Measurements from ENCODE around the gene CSRP1.
A peak's percentile ranks its signal among the peaks of the same experiment; 100 is the strongest.

Gene CSRP1

GRCh38 chr1:201503397-201504176 lies 3.3 kb downstream of the CSRP1 start:
- H3K4me3 ChIP-seq (ENCODE audit: insufficient read depth, low read depth, low read length): no peak overlapping the region
- peaks cover 22% of the 10 kb centered on the region for H3K27me3 ChIP-seq (ENCODE audit: control insufficient read depth, insufficient read depth, low read length, poor library complexity, severe bottlenecking)
- H3K4me1 ChIP-seq (ENCODE audit: control insufficient read depth, insufficient read depth, low read length): peaks cover 38% of the 10 kb centered on the region
- H3K36me3 ChIP-seq (ENCODE audit: control insufficient read depth, insufficient read depth, low read length): no peaks in the 10 kb centered on the region
- peak overlapping the region; percentile 52 for H3K27ac ChIP-seq (ENCODE audit: insufficient read depth, low read depth, low read length, poor library complexity, severe bottlenecking)
- H3K9me3 ChIP-seq (ENCODE audit: control insufficient read depth, low read length): no peaks in the 10 kb centered on the region
- 23 to 25% methylated on average over 13 of the region's 13 CpGs for WGBS, 2 experiments

GRCh38 chr1:201502511-201502857 lies 4.4 kb downstream of the CSRP1 start:
- WGBS, 2 experiments: 89 to 94% methylated on average over 3 of the region's 3 CpGs
- Histone ChIP-seq H3K27ac (ENCODE audit: insufficient read depth, low read depth, low read length, poor library complexity, severe bottlenecking) (no peak overlapping the region), H3K4me1 (ENCODE audit: control insufficient read depth, insufficient read depth, low read length) (peaks cover 38% of the 10 kb centered on the region), H3K4me3 (ENCODE audit: insufficient read depth, low read depth, low read length) (no peak overlapping the region), H3K27me3 (ENCODE audit: control insufficient read depth, insufficient read depth, low read length, poor library complexity, severe bottlenecking) (peaks cover 16% of the 10 kb centered on the region), H3K36me3 (ENCODE audit: control insufficient read depth, insufficient read depth, low read length) (no peaks in the 10 kb centered on the region), H3K9me3 (ENCODE audit: control insufficient read depth, low read length) (no peaks in the 10 kb centered on the region)

GRCh38 chr1:201501812-201502510 lies 5.0 kb downstream of the CSRP1 start:
- no peak overlapping the region for H3K27ac ChIP-seq (ENCODE audit: insufficient read depth, low read depth, low read length, poor library complexity, severe bottlenecking)
- 83 to 84% methylated on average over 10 of the region's 10 CpGs for WGBS, 2 experiments
- H3K4me3 ChIP-seq (ENCODE audit: insufficient read depth, low read depth, low read length): no peak overlapping the region
- H3K27me3 ChIP-seq (ENCODE audit: control insufficient read depth, insufficient read depth, low read length, poor library complexity, severe bottlenecking): peaks cover 11% of the 10 kb centered on the region
- H3K4me1 ChIP-seq (ENCODE audit: control insufficient read depth, insufficient read depth, low read length): peaks cover 38% of the 10 kb centered on the region
- H3K9me3 ChIP-seq (ENCODE audit: control insufficient read depth, low read length): no peaks in the 10 kb centered on the region
- H3K36me3 ChIP-seq (ENCODE audit: control insufficient read depth, insufficient read depth, low read length): no peaks in the 10 kb centered on the region

- WGBS, 2 experiments: 90 to 92% methylated on average over 8 of the region's 8 CpGs
- Histone ChIP-seq H3K4me1 (ENCODE audit: control insufficient read depth, insufficient read depth, low read length) (peaks cover 32% of the 10 kb centered on the region), H3K9me3 (ENCODE audit: control insufficient read depth, low read length) (no peaks in the 10 kb centered on the region), H3K27me3 (ENCODE audit: control insufficient read depth, insufficient read depth, low read length, poor library complexity, severe bottlenecking) (peaks cover 3% of the 10 kb centered on the region), H3K27ac (ENCODE audit: insufficient read depth, low read depth, low read length, poor library complexity, severe bottlenecking) (no peak overlapping the region), H3K4me3 (ENCODE audit: insufficient read depth, low read depth, low read length) (no peak overlapping the region), H3K36me3 (ENCODE audit: control insufficient read depth, insufficient read depth, low read length) (no peaks in the 10 kb centered on the region)
Measured at GRCh38 chr1:201501144-201501543, 5.8 kb downstream of the CSRP1 start.

- 57 to 64% methylated on average over 4 of the region's 4 CpGs for WGBS, 2 experiments
Measured at GRCh38 chr1:201500670-201501120, 6.2 kb downstream of the CSRP1 start.

GRCh38 chr1:201499795-201500669 lies 6.9 kb downstream of the CSRP1 start:
- 59 to 66% methylated on average over 8 of the region's 8 CpGs for WGBS, 2 experiments
- Histone ChIP-seq H3K27ac (ENCODE audit: insufficient read depth, low read depth, low read length, poor library complexity, severe bottlenecking) (peak overlapping the region; percentile 46), H3K36me3 (ENCODE audit: control insufficient read depth, insufficient read depth, low read length) (no peaks in the 10 kb centered on the region), H3K27me3 (ENCODE audit: control insufficient read depth, insufficient read depth, low read length, poor library complexity, severe bottlenecking) (no peaks in the 10 kb centered on the region), H3K9me3 (ENCODE audit: control insufficient read depth, low read length) (no peaks in the 10 kb centered on the region), H3K4me3 (ENCODE audit: insufficient read depth, low read depth, low read length) (no peak overlapping the region), H3K4me1 (ENCODE audit: control insufficient read depth, insufficient read depth, low read length) (peaks cover 33% of the 10 kb centered on the region)

More at GRCh38 chr1:201500670-201501120, 6.2 kb downstream of the CSRP1 start:
- peaks cover 31% of the 10 kb centered on the region for H3K4me1 ChIP-seq (ENCODE audit: control insufficient read depth, insufficient read depth, low read length)
- H3K27ac ChIP-seq (ENCODE audit: insufficient read depth, low read depth, low read length, poor library complexity, severe bottlenecking): peak overlapping the region; percentile 46
- no peaks in the 10 kb centered on the region for H3K27me3 ChIP-seq (ENCODE audit: control insufficient read depth, insufficient read depth, low read length, poor library complexity, severe bottlenecking)
- H3K9me3 ChIP-seq (ENCODE audit: control insufficient read depth, low read length): no peaks in the 10 kb centered on the region
- H3K36me3 ChIP-seq (ENCODE audit: control insufficient read depth, insufficient read depth, low read length): no peaks in the 10 kb centered on the region
- no peak overlapping the region for H3K4me3 ChIP-seq (ENCODE audit: insufficient read depth, low read depth, low read length)

GRCh38 chr1:201499191-201499590 lies 7.7 kb downstream of the CSRP1 start:
- Histone ChIP-seq H3K36me3 (ENCODE audit: control insufficient read depth, insufficient read depth, low read length) (no peaks in the 10 kb centered on the region), H3K4me1 (ENCODE audit: control insufficient read depth, insufficient read depth, low read length) (peaks cover 37% of the 10 kb centered on the region), H3K27ac (ENCODE audit: insufficient read depth, low read depth, low read length, poor library complexity, severe bottlenecking) (no peak overlapping the region), H3K4me3 (ENCODE audit: insufficient read depth, low read depth, low read length) (no peak overlapping the region), H3K27me3 (ENCODE audit: control insufficient read depth, insufficient read depth, low read length, poor library complexity, severe bottlenecking) (no peaks in the 10 kb centered on the region), H3K9me3 (ENCODE audit: control insufficient read depth, low read length) (no peaks in the 10 kb centered on the region)
- 89 to 92% methylated on average over 3 of the region's 3 CpGs for WGBS, 2 experiments

- no peak overlapping the region for H3K4me3 ChIP-seq (ENCODE audit: insufficient read depth, low read depth, low read length)
- H3K36me3 ChIP-seq (ENCODE audit: control insufficient read depth, insufficient read depth, low read length): no peaks in the 10 kb centered on the region
- H3K27ac ChIP-seq (ENCODE audit: insufficient read depth, low read depth, low read length, poor library complexity, severe bottlenecking): no peak overlapping the region
- H3K9me3 ChIP-seq (ENCODE audit: control insufficient read depth, low read length): no peaks in the 10 kb centered on the region
- H3K27me3 ChIP-seq (ENCODE audit: control insufficient read depth, insufficient read depth, low read length, poor library complexity, severe bottlenecking): no peaks in the 10 kb centered on the region
- peaks cover 39% of the 10 kb centered on the region for H3K4me1 ChIP-seq (ENCODE audit: control insufficient read depth, insufficient read depth, low read length)
- 88 to 91% methylated on average over 8 of the region's 8 CpGs for WGBS, 2 experiments
Measured at GRCh38 chr1:201498621-201499020, 8.3 kb downstream of the CSRP1 start.

- H3K4me3 ChIP-seq (ENCODE audit: insufficient read depth, low read depth, low read length): no peak overlapping the region
- no peaks in the 10 kb centered on the region for H3K36me3 ChIP-seq (ENCODE audit: control insufficient read depth, insufficient read depth, low read length)
- no peaks in the 10 kb centered on the region for H3K9me3 ChIP-seq (ENCODE audit: control insufficient read depth, low read length)
- no peak overlapping the region for H3K27ac ChIP-seq (ENCODE audit: insufficient read depth, low read depth, low read length, poor library complexity, severe bottlenecking)
- WGBS, 2 experiments: 94 to 95% methylated on average over 16 of the region's 16 CpGs
- no peaks in the 10 kb centered on the region for H3K27me3 ChIP-seq (ENCODE audit: control insufficient read depth, insufficient read depth, low read length, poor library complexity, severe bottlenecking)
- peaks cover 33% of the 10 kb centered on the region for H3K4me1 ChIP-seq (ENCODE audit: control insufficient read depth, insufficient read depth, low read length)
Measured at GRCh38 chr1:201497935-201498509, 8.9 kb downstream of the CSRP1 start.

Data from ectodermal cell (in vitro differentiated cells).